RWPE2 (cell line): ENCODE measurements around the gene KIF25.

Experiments used
- ATAC-seq: fragments of 200-7000 bp; cut with Tn5 transposase; 3 replicates; pipeline ENCODE4 v1.9.1; 2021; ENCODE audit warnings: low read depth
- DNase-seq: peaks from one replicate; pipeline ENCODE4 v3.0.0-alpha.2; 2020; ENCODE audit warnings: low spot score
- H3K27ac ChIP-seq: fragments of 450-650 bp; 2 replicates; pipeline ENCODE4 v1.5.1; 2017; ENCODE audit warnings: mild to moderate bottlenecking; ENCODE audit not compliant: poor library complexity, severe bottlenecking
- H3K27me3 ChIP-seq: fragments of 250-450 bp; sonication (Bioruptor Pico); 2 replicates; pipeline ENCODE4 v1.5.1; 2021; ENCODE audit warnings: mild to moderate bottlenecking, moderate library complexity; ENCODE audit not compliant: insufficient read depth, poor library complexity, severe bottlenecking
- H3K36me3 ChIP-seq: fragments of 250-450 bp; sonication (Bioruptor Pico); 2 replicates; pipeline ENCODE4 v1.5.1; 2020; ENCODE audit warnings: low read depth, mild to moderate bottlenecking, moderate library complexity
- H3K4me1 ChIP-seq: fragments of 250-450 bp; sonication (Bioruptor Pico); 2 replicates; pipeline ENCODE4 v1.5.1; 2021; ENCODE audit warnings: mild to moderate bottlenecking, moderate library complexity; ENCODE audit not compliant: insufficient read depth, poor library complexity, severe bottlenecking
- H3K4me3 ChIP-seq: fragments of 250-450 bp; sonication (Bioruptor Pico); 2 replicates; pipeline ENCODE4 v1.5.1; 2021; ENCODE audit warnings: mild to moderate bottlenecking, moderate library complexity; ENCODE audit not compliant: severe bottlenecking
- H3K9me3 ChIP-seq: fragments of 250-450 bp; sonication (Bioruptor Pico); 2 replicates; pipeline ENCODE4 v1.5.1; 2021; ENCODE audit warnings: mild to moderate bottlenecking, moderate library complexity; ENCODE audit not compliant: severe bottlenecking
- CTCF ChIP-seq: fragments of 450-650 bp; IDR thresholded peaks from one replicate; pipeline ENCODE4 v1.5.1; 2017; ENCODE audit warnings: mild to moderate bottlenecking, moderate library complexity; ENCODE audit not compliant: poor library complexity, severe bottlenecking

KIF25 gene

GRCh38 chr6:168043193-168043847, 45.8 kb downstream of the KIF25 start:
- DNase-seq = no peak
- ATAC-seq = no peak
- no peaks in the 10 kb centered on the region for H3K36me3 ChIP-seq
- H3K4me3 ChIP-seq = no peak overlapping the region
- no peak for TF ChIP-seq CTCF
- no peaks in the 10 kb centered on the region for H3K27me3 ChIP-seq
- H3K4me1 ChIP-seq = no peaks in the 10 kb centered on the region
- no peak overlapping the region for H3K27ac ChIP-seq
- peaks cover 4% of the 10 kb centered on the region for H3K9me3 ChIP-seq

- H3K4me1 ChIP-seq = no peaks in the 10 kb centered on the region
- no peak for ATAC-seq
- H3K9me3 ChIP-seq = peaks cover 4% of the 10 kb centered on the region
- H3K4me3 ChIP-seq = no peak overlapping the region
- H3K27ac ChIP-seq = no peak overlapping the region
- no peak for DNase-seq
- H3K36me3 ChIP-seq = no peaks in the 10 kb centered on the region
- TF ChIP-seq CTCF = no peak
- H3K27me3 ChIP-seq = no peaks in the 10 kb centered on the region
These were observed 46.5 kb downstream of the KIF25 start for GRCh38 chr6:168043848-168044415.

- TF ChIP-seq CTCF = no peak
- Histone ChIP-seq H3K27me3 (no peaks in the 10 kb centered on the region), H3K9me3 (peaks cover under 1% of the 10 kb centered on the region), H3K27ac (no peak overlapping the region), H3K36me3 (no peaks in the 10 kb centered on the region), H3K4me1 (no peaks in the 10 kb centered on the region), H3K4me3 (no peak overlapping the region)
- DNase-seq (no peak), ATAC-seq (no peak)
These were observed 47.2 kb downstream of the KIF25 start for GRCh38 chr6:168044521-168045130.

GRCh38 chr6:168045141-168045691, 47.7 kb downstream of the KIF25 start:
- ATAC-seq (no peak), DNase-seq (peak; percentile 40)
- H3K27me3 ChIP-seq = no peaks in the 10 kb centered on the region
- no peak overlapping the region for H3K4me3 ChIP-seq
- no peak for TF ChIP-seq CTCF
- H3K27ac ChIP-seq = no peak overlapping the region
- no peaks in the 10 kb centered on the region for H3K9me3 ChIP-seq
- no peaks in the 10 kb centered on the region for H3K4me1 ChIP-seq
- no peaks in the 10 kb centered on the region for H3K36me3 ChIP-seq
